HEK293T (cell line): ENCODE measurements around the gene FBXL17.
"Not testable (repeated sequence)": the region's sequence is repeated elsewhere in the genome, so short reads cannot be mapped to it uniquely, and the experiment has no call there.

Source experiments
- CTCF ChIA-PET: fragments of 350-600 bp; formaldehyde crosslinking; extraction: SDS; loops from one replicate; lab custom pipeline; 2021; ENCODE audit warnings: antibody characterized with exemption, inconsistent platforms; lab: Yijun Ruan, JAX
- POLR2A ChIA-PET: fragments of 350-600 bp; formaldehyde crosslinking; extraction: SDS; loops from one replicate; lab custom pipeline; 2020; ENCODE audit warnings: antibody characterized with exemption, inconsistent platforms; lab: Yijun Ruan, JAX
- DNase-seq: peaks from one replicate; pipeline ENCODE4 v3.0.0; 2012; ENCODE audit warnings: mixed read lengths; ENCODE audit errors: extremely low spot score
- ARNT ChIP-seq: fragments of 450-650 bp; IDR thresholded peaks from 2 replicates; pipeline ENCODE4 v1.6.1; 2017; ENCODE audit warnings: mild to moderate bottlenecking
- BHLHE40 ChIP-seq: fragments of 450-650 bp; IDR thresholded peaks from 2 replicates; pipeline ENCODE4 v1.6.1; 2016; ENCODE audit warnings: mild to moderate bottlenecking, moderate library complexity, borderline replicate concordance
- CTBP1 ChIP-seq: fragments of 450-650 bp; IDR thresholded peaks from 2 replicates; pipeline ENCODE4 v1.6.1; 2016; ENCODE audit warnings: borderline replicate concordance
- ELF4 ChIP-seq: fragments of 450-650 bp; IDR thresholded peaks from 2 replicates; pipeline ENCODE4 v1.6.1; 2017; ENCODE audit warnings: antibody characterized with exemption
- FOXA1 ChIP-seq: fragments of 450-650 bp; IDR thresholded peaks from 2 replicates; pipeline ENCODE4 v1.6.1; 2016; ENCODE audit warnings: mild to moderate bottlenecking
- FOXK2 ChIP-seq: fragments of 450-650 bp; IDR thresholded peaks from 2 replicates; pipeline ENCODE4 v1.6.1; 2016; ENCODE audit warnings: mild to moderate bottlenecking
- FOXM1 ChIP-seq: fragments of 450-650 bp; IDR thresholded peaks from 2 replicates; pipeline ENCODE4 v1.6.1; 2017; ENCODE audit warnings: mild to moderate bottlenecking, borderline replicate concordance
- HDGF ChIP-seq: fragments of 450-650 bp; IDR thresholded peaks from 2 replicates; pipeline ENCODE4 v1.6.1; 2017; ENCODE audit warnings: antibody characterized with exemption, borderline replicate concordance
- L3MBTL2 ChIP-seq: fragments of 450-650 bp; conservative IDR thresholded peaks from 2 replicates; pipeline ENCODE4 v1.6.1; 2016; ENCODE audit warnings: mild to moderate bottlenecking
- LEF1 ChIP-seq: fragments of 450-650 bp; IDR thresholded peaks from 2 replicates; pipeline ENCODE4 v1.6.1; 2017; ENCODE audit warnings: mild to moderate bottlenecking, borderline replicate concordance
- NFRKB ChIP-seq: fragments of 450-650 bp; IDR thresholded peaks from 2 replicates; pipeline ENCODE4 v1.6.1; 2016; ENCODE audit warnings: mild to moderate bottlenecking, moderate library complexity
- SP1 ChIP-seq: fragments of 450-650 bp; IDR thresholded peaks from 2 replicates; pipeline ENCODE4 v1.6.1; 2017
- SUZ12 ChIP-seq: fragments of 450-650 bp; IDR thresholded peaks from 2 replicates; pipeline ENCODE4 v1.6.1; 2016; ENCODE audit warnings: mild to moderate bottlenecking
- TARDBP ChIP-seq: fragments of 450-650 bp; IDR thresholded peaks from 2 replicates; pipeline ENCODE4 v1.6.1; 2016
- ZNF384 ChIP-seq: fragments of 450-650 bp; IDR thresholded peaks from 2 replicates; pipeline ENCODE4 v1.6.1; 2016
- TF ChIP-seq, protein P1 (sequence below): fragments of 450-650 bp; IDR thresholded peaks from 2 replicates; pipeline ENCODE4 v1.6.1; 2016

FBXL17 gene

DNA sequence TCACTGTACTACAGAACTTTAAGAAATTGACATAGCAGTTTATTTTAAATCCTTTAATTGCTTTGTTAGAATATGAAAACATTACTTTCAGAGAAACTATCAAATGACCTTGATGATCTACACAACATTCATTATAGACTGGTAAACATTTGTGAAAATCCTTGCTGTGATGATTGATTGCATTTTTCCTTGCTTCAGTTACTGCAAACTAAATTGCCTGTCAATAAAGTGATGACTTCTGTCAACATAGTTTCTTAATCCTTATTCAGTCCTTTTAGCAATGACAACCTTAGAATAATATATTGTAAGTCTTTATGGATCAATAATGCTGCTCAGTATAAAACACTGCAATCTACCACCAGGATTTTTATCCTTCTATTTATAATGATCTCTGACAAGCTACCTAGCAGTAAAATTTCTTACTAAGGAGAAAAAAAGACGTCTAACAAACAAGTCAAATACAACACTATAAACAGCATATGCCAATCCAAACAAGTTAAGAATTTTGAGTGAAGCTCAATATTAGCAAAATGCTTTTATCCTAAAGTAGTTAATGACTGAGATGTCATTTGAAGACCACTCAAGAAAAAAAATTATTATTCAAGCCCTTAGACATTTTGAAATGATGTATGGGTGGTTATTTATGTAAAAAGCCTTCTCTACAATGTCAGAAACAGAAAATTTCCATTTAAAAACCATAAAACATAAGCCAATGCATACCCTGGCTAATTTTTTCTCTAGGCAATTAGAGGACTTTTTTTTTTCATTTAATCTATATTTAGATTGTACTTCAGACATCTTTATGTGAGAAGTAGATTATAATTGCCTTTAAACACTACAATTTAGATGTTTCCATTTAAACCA lies 105.5 kb downstream of the FBXL17 start:
- TF ChIP-seq FOXM1, result no peak
- no peak for TF ChIP-seq TARDBP
- TF ChIP-seq, protein P1, sequence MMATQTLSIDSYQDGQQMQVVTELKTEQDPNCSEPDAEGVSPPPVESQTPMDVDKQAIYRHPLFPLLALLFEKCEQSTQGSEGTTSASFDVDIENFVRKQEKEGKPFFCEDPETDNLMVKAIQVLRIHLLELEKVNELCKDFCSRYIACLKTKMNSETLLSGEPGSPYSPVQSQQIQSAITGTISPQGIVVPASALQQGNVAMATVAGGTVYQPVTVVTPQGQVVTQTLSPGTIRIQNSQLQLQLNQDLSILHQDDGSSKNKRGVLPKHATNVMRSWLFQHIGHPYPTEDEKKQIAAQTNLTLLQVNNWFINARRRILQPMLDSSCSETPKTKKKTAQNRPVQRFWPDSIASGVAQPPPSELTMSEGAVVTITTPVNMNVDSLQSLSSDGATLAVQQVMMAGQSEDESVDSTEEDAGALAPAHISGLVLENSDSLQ, result peak; percentile 77
- TF ChIP-seq ELF4, result no peak
- no peak for TF ChIP-seq L3MBTL2
- no peak for TF ChIP-seq FOXK2
- TF ChIP-seq NFRKB, result no peak
- ChIA-PET CTCF (interaction anchor here (1.1 kb wide), 1 partner anchor 16 kb away, joined by 5 read pairs; no protein-coding TSS in a partner anchor), POLR2A (no interaction called here)
- no peak for DNase-seq

DNA sequence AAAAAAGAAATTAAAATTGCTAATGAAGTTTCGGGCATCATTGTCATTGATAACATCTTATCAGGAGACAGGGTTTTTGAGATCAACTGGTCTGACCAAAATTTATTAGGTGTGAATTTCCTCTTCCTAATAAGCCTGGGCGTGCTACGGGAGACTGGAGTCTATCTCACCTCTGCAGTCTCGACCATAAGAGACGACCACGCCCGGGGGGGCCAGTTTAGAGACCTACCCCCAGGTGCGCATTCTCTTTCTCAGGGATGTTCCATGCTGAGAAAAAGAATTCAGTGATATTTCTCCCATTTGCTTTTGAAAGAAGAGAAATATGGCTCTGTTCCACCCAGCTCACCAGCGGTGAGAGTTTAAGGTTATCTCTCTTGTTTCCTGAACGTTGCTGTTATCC lies 107.8 kb downstream of the FBXL17 start:
- CTCF ChIA-PET, DNase-seq, POLR2A ChIA-PET: not testable (repeated sequence)

DNA sequence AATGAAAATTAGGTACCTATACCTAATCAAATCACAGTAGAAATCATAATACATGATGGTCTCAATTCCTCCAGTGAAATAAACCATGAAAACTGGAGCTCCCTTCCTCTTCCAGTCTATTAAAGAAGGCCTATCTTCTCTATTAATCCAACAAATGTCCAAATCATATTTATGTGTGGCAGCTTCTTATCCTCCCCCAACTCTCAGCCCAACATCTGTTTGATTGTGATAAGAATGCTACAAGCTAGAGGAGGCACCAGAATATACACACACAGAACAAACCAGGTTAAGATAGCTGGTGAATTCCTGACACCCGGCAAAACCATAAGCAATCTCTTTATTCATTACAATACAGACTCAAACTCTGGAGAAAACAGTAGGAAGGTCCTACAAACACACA lies 110.8 kb downstream of the FBXL17 start:
- DNase-seq, result no peak
- CTCF ChIA-PET, result no interaction called here
- POLR2A ChIA-PET, result no interaction called here
- TF ChIP-seq FOXM1 (no peak), ELF4 (no peak), SP1 (no peak), HDGF (no peak), FOXK2 (no peak), BHLHE40 (no peak), CTBP1 (no peak), L3MBTL2 (no peak), ARNT (no peak)
- TF ChIP-seq, protein P1, result no peak

DNA sequence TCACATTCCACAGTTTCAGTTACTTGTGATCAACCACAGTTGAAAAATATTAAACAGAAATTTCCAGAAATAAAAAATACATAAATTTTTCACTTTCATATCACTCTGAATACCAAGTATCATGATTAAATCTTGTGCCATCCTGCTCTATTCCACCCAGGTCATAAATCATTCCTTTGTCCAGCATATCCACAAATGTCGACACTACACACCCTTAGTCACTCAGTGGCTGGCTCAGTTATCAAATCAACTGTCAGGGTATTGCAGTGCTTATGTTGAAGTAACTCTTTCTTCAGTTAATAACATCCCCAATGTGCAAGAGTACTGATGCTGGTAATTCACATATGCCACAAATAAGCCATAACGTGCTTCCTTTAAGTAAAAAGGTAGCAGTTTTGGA lies 115.7 kb downstream of the FBXL17 start:
- POLR2A ChIA-PET, result no interaction called here
- TF ChIP-seq SP1, result no peak
- TF ChIP-seq, protein P1, result peak; percentile 77
- DNase-seq, result no peak
- CTCF ChIA-PET, result no interaction called here

DNA sequence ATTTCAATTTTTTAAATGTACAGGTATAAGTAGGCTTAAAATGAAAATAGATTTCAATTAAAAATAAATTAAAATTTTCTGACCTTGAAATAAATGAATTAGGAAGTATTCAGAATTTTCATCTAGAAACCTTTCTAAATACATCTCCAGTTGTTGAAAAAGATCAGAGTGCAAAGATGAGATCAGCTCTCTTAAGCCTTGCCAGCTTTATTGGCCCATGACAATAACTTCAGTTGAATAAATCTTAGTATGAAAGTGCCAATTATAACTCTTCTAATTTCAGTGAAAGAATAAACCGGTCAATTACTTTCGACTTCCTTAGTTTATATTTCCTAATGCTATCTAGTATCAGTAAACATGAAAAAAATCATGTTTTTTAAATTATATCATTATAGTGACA lies 117.4 kb downstream of the FBXL17 start:
- DNase-seq, result no peak
- CTCF ChIA-PET, result no interaction called here

DNA sequence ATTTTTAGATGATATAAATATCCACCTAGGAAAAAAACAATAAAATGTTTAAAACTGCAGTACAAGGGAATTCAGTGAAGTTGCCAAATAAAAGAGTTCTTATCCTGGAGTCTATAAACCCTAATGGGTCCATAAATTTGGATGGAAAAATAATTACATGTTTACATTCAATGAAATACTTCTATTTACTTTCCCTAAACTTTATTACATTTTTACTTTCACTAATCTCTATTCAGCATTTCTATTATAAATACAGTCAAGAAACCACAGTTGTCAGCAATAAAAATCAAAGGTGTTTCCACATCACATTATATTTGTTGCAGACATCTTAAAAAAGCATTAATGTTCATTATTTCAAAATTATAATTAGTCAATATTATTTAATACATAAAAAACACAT lies 118.6 kb downstream of the FBXL17 start:
- POLR2A ChIA-PET, result no interaction called here
- 0 out of 2 replicates have a peak, but pooled peaks have one; percentile 47 for TF ChIP-seq FOXA1
- TF ChIP-seq SUZ12, result no peak
- CTCF ChIA-PET, result interaction anchor here (0.6 kb wide), 1 partner anchor 150 kb away, joined by 4 read pairs; no protein-coding TSS in a partner anchor
- DNase-seq, result no peak

More for the DNA sequence above, 117.4 kb downstream of the FBXL17 start:
- POLR2A ChIA-PET, result no interaction called here
- TF ChIP-seq BHLHE40 (no peak), SUZ12 (no peak), FOXK2 (no peak), LEF1 (no peak), FOXM1 (no peak), ARNT (no peak), NFRKB (no peak), ELF4 (no peak), SP1 (no peak), L3MBTL2 (no peak)
- TF ChIP-seq, protein P1, result no peak

DNA sequence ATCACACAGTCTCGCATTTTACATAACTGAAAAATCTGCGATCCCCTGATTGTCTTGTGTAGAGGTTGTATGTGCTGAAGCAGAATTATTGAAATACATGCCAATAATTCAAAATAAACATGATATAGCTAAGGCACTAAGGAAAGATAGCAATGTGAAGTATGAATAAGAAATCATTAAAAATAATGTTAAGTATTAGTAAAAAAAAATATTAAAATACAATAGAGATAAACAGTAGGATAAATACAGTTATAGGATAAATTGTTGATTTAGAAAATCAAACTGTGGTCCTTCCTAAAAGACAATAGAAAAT lies 121.1 kb downstream of the FBXL17 start:
- POLR2A ChIA-PET, result no interaction called here
- CTCF ChIA-PET, result interaction anchor here (0.6 to 2.7 kb wide), 7 partner anchors 9 to 1811 kb away, joined by 3 to 20 read pairs (median 5); no protein-coding TSS in a partner anchor
- no peak for TF ChIP-seq TARDBP
- TF ChIP-seq ZNF384, result no peak
- no peak for TF ChIP-seq ARNT
- no peak for TF ChIP-seq CTBP1
- DNase-seq, result no peak
